Upper lobe of right lung (tissue), 1 donor: ENCODE measurements around the gene MCF2. TPM values are rescaled to one million over a fixed set of nuclear protein-coding genes. Genes with fewer than 3 reads are reported as not detected.

Experiments used
- ATAC-seq: fragments of 200-7000 bp; cut with Tn5 transposase; one replicate; pipeline ENCODE4 v1.9.1; 2020; ENCODE audit warnings: mild to moderate bottlenecking, moderate library complexity
- DNase-seq: peaks from one replicate; pipeline ENCODE4 v3.0.0-alpha.2; 2020
- H3K27ac ChIP-seq: fragments of 200-600 bp; one replicate; pipeline ENCODE4 v1.8.0; 2022
- H3K27me3 ChIP-seq: fragments of 200-600 bp; one replicate; pipeline ENCODE4 v1.8.0; 2022; ENCODE audit warnings: mild to moderate bottlenecking
- H3K36me3 ChIP-seq: fragments of 200-600 bp; one replicate; pipeline ENCODE4 v1.8.0; 2022
- H3K4me1 ChIP-seq: fragments of 200-600 bp; one replicate; pipeline ENCODE4 v1.8.0; 2022
- H3K4me3 ChIP-seq: fragments of 200-600 bp; one replicate; pipeline ENCODE4 v1.8.0; 2022; ENCODE audit warnings: mild to moderate bottlenecking
- H3K9me3 ChIP-seq: fragments of 200-600 bp; one replicate; pipeline ENCODE4 v1.8.0; 2022
- intact Hi-C: fragments of 100-400 bp; cut with DNase I; formaldehyde crosslinking; loops from one replicate; pipeline ENCODE4 v1.11.0; 2022
- total RNA-seq: library from RNA; stranded (reverse); fragmentation: NEBNext Ultra II Directional; extraction: Animal tissue kit (Norgen Biotek cat#: 25700); gene quantifications from one replicate; pipeline ENCODE4 v1.2.1, GENCODE V29; 2021
- TF ChIP-seq, protein P1 (sequence below): fragments of 200-600 bp; IDR thresholded peaks from one replicate; pipeline ENCODE4 v1.8.0; 2022; ENCODE audit warnings: antibody characterized with exemption
- donor health status: DM: no; HTN: yes; CAD: no; lungs with severe emphysema.

Gene MCF2
- total RNA-seq, 1 donor from 2014 or later: not detected

DNA sequence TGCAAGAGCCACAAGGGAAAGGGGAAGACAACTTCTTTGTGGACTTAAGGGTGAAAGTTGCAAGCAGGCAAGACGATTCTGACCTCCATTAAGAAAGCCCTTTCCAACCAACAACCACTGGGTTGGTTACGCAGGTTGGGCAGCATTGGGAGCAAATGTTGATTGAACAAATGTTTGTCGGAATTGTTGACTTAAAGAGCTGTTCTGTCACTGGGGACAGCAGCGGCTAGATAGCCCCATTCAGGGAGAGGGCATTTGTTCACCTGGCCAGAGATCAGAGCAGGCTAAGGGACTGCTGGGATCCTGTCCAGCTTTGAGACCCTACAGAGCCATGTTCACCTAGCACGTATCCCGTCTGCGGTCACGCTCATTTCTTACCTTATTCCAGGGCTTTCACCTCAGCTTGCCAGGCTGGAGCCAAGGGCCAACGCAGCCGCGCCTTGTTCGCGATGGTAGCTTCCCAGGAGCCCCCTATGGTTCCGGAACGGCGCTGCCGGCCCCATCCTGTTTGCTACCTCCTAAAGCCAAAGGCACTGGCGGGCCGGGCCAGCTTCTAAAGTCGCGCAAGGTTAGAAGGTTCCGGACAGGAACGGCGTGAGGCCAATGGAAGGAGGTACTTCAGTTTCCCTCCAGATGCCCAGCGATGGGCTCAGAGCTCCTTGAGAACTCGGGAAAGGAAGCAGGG is 152.8 kb downstream of the MCF2 start:
- Histone ChIP-seq H3K36me3 (no peaks in the 10 kb centered on the region), H3K4me3 (no peak overlapping the region), H3K4me1 (no peaks in the 10 kb centered on the region), H3K27ac (no peak overlapping the region), H3K27me3 (no peaks in the 10 kb centered on the region), H3K9me3 (no peaks in the 10 kb centered on the region)
- no peak for ATAC-seq
- DNase-seq: no peak
- intact Hi-C loops: no loop called here
- TF ChIP-seq, protein P1, sequence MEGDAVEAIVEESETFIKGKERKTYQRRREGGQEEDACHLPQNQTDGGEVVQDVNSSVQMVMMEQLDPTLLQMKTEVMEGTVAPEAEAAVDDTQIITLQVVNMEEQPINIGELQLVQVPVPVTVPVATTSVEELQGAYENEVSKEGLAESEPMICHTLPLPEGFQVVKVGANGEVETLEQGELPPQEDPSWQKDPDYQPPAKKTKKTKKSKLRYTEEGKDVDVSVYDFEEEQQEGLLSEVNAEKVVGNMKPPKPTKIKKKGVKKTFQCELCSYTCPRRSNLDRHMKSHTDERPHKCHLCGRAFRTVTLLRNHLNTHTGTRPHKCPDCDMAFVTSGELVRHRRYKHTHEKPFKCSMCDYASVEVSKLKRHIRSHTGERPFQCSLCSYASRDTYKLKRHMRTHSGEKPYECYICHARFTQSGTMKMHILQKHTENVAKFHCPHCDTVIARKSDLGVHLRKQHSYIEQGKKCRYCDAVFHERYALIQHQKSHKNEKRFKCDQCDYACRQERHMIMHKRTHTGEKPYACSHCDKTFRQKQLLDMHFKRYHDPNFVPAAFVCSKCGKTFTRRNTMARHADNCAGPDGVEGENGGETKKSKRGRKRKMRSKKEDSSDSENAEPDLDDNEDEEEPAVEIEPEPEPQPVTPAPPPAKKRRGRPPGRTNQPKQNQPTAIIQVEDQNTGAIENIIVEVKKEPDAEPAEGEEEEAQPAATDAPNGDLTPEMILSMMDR: no peak

DNA sequence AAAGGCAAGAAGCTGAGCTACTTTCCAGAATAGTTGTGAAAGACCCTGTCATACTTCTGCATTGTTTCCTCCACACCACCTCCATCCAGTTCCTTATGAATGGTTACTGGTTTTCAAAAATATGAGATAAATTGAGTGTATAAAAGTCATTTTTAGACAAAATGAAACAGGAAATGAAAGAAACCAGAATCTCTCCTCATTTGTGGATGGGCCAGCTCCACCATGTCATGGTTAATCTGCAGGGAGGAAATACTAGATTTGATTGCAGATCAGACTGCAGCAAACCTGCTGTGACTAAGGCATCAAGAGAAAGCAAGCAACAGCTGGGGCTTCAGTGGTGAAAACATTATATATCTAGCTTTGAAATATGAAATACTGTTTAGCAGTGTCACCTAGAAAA is 153.6 kb downstream of the MCF2 start:
- DNase-seq (no peak), ATAC-seq (no peak)
- H3K36me3 ChIP-seq: no peaks in the 10 kb centered on the region
- intact Hi-C loops: no loop called here
- H3K4me3 ChIP-seq: no peak overlapping the region
- no peaks in the 10 kb centered on the region for H3K4me1 ChIP-seq
- no peaks in the 10 kb centered on the region for H3K27me3 ChIP-seq
- TF ChIP-seq, protein P1: no peak
- H3K9me3 ChIP-seq: no peaks in the 10 kb centered on the region
- H3K27ac ChIP-seq: no peak overlapping the region

DNA sequence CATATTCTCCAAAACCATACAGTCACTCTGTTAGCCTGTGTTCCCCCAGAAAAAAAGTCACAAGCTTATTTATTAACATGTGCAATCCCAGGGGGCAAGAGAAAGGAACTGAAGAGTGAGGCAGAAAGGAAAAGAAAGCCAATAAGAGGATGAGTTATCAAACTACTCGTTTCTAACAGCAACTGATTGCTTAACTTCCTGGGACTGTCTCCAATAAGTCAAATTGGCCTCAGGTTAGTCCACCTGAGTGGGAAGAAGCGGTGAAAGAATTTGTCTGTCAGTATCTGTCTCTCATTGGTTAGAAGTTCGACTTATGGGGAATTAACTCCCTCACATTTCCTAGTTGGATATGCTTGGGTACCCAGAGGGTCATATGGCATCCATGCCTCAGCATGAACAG is 163.4 kb downstream of the MCF2 start:
- H3K27me3 ChIP-seq: no peaks in the 10 kb centered on the region
- TF ChIP-seq, protein P1: no peak
- no peak overlapping the region for H3K27ac ChIP-seq
- H3K4me3 ChIP-seq: no peak overlapping the region
- intact Hi-C loops: no loop called here
- no peaks in the 10 kb centered on the region for H3K9me3 ChIP-seq
- H3K4me1 ChIP-seq: no peaks in the 10 kb centered on the region
- no peaks in the 10 kb centered on the region for H3K36me3 ChIP-seq
- no peak for DNase-seq
- ATAC-seq: no peak

DNA sequence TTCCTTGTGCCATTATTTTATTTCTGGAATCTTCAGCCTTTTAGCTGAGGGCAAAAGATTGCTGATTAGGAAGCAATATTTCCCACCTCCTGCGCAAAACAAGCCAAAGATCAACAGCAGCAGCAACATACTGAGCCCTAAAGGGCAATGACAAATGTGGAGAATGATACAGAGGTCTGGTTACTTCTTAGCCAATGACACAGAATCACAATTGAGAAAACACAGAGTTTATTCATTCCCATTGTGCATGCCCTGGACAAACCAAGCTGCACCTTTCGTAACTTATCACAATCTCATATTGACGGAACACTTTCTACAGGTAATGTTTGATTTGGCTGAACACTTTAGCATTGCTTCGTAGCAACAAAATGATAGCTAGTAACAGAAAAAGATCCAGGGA is 164.0 kb downstream of the MCF2 start:
- Histone ChIP-seq H3K36me3 (no peaks in the 10 kb centered on the region), H3K9me3 (no peaks in the 10 kb centered on the region), H3K4me1 (no peaks in the 10 kb centered on the region), H3K27ac (no peak overlapping the region), H3K27me3 (no peaks in the 10 kb centered on the region), H3K4me3 (no peak overlapping the region)
- TF ChIP-seq, protein P1: no peak
- DNase-seq: no peak
- ATAC-seq: no peak
- intact Hi-C loops: no loop called here

DNA sequence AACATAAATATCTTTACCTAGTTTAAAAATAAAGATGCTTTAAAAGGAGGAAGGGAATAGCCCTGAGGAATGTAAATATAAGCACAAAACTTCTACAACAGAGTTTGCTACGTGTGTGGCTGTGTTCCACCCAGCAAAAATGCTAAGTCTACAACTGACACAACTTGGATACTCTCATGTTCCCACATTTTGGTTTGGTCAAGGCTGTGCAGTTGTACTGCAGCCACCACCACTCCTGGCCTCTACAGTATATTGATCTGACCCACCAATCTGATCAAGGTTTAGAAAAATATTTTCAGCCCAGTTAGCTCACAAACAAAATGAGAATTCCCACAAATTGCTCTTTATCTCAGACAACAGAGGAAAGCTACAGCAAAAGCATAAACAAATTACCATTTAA is 165.3 kb downstream of the MCF2 start:
- Histone ChIP-seq H3K27ac (no peak overlapping the region), H3K36me3 (no peaks in the 10 kb centered on the region)
- intact Hi-C loops: no loop called here

More for the DNA sequence above, 165.3 kb downstream of the MCF2 start:
- Histone ChIP-seq H3K4me1 (no peaks in the 10 kb centered on the region), H3K4me3 (no peak overlapping the region), H3K27me3 (no peaks in the 10 kb centered on the region), H3K9me3 (no peaks in the 10 kb centered on the region)
- TF ChIP-seq, protein P1: no peak
- no peak for ATAC-seq
- DNase-seq: no peak
